Stimulated activated CD4-positive, alpha-beta T cell treated with anti-CD3 and anti-CD28 coated beads, Interleukin-15, amount 100 ng/mL, for 1 hour (primary cell): ENCODE measurements around the gene ARHGEF7.

Experiments used
- DNase-seq, 2 donors: peaks; one replicate each; pipeline ENCODE4 v3.0.0-alpha.2; 2020; ENCODE audit warnings: low read depth in 1 of 2, low spot score in 1 of 2

The ARHGEF7 gene

GRCh38 chr13:111270765-111271698 is 155.9 kb downstream of the ARHGEF7 start:
- DNase-seq, result no peak

- DNase-seq, result no peak
Observed at GRCh38 chr13:111272117-111272516, 157.0 kb downstream of the ARHGEF7 start.

GRCh38 chr13:111275382-111275781 is 160.3 kb downstream of the ARHGEF7 start:
- no peak for DNase-seq

GRCh38 chr13:111275995-111276618 is 161.0 kb downstream of the ARHGEF7 start:
- no peak for DNase-seq

GRCh38 chr13:111278258-111278657 is 163.1 kb downstream of the ARHGEF7 start:
- DNase-seq, result no peak

- no peak for DNase-seq
Observed at GRCh38 chr13:111278743-111279652, 163.9 kb downstream of the ARHGEF7 start.

GRCh38 chr13:111280226-111280625 is 165.1 kb downstream of the ARHGEF7 start:
- DNase-seq, result no peak

- DNase-seq, result no peak
Observed at GRCh38 chr13:111280681-111281585, 165.8 kb downstream of the ARHGEF7 start.

GRCh38 chr13:111281751-111282311 is 166.7 kb downstream of the ARHGEF7 start:
- no peak for DNase-seq

GRCh38 chr13:111282425-111282824 is 167.3 kb downstream of the ARHGEF7 start:
- DNase-seq, result no peak

- DNase-seq, result no peak
Observed at GRCh38 chr13:111282997-111283396, 167.9 kb downstream of the ARHGEF7 start.

- DNase-seq, result no peak
Observed at GRCh38 chr13:111283457-111283856, 168.3 kb downstream of the ARHGEF7 start.

GRCh38 chr13:111283991-111284390 is 168.9 kb downstream of the ARHGEF7 start:
- no peak for DNase-seq

GRCh38 chr13:111284565-111284964 is 169.5 kb downstream of the ARHGEF7 start:
- DNase-seq, result no peak

GRCh38 chr13:111286162-111286561 is 171.1 kb downstream of the ARHGEF7 start:
- DNase-seq, result no peak

- no peak for DNase-seq
Observed at GRCh38 chr13:111286749-111287148, 171.6 kb downstream of the ARHGEF7 start.

GRCh38 chr13:111287201-111287600 is 172.1 kb downstream of the ARHGEF7 start:
- no peak for DNase-seq

- no peak for DNase-seq
Observed at GRCh38 chr13:111288276-111288675, 173.2 kb downstream of the ARHGEF7 start.

- DNase-seq, result no peak
Observed at GRCh38 chr13:111289251-111289650, 174.1 kb downstream of the ARHGEF7 start.

- DNase-seq, result no peak
Observed at GRCh38 chr13:111291908-111292307, 176.8 kb downstream of the ARHGEF7 start.
